ENCODE data around the gene CPEB3. TPM values are rescaled to one million over a fixed set of nuclear protein-coding genes. Genes with fewer than 3 reads are reported as not detected.

CPEB3 gene
- total RNA-seq, 1 donor from 2014 or later: 3.0 TPM

DNA sequence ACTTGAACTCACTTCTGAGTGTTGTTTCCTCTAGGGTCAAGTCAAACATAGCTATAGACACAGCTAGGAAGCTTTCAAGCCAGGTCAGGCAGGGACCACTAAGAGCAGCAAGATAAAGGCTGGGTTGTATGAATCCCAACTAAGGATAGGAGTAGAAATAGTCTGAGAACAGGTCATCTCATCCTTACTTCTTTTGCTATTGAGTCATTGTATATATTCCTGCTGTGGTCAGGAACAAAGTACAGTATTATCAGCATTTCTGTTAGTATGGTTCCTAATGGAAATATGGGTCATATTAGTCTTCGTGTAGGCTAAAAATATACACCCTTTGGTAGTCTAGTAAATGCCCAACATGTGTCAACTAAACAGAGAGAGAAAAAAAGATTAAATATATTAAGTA is 222.0 kb downstream of the CPEB3 start:
- Mint-ChIP-seq H3K4me1 (no peaks in the 10 kb centered on the region), H3K27me3 (ENCODE audit: low read depth) (no peaks in the 10 kb centered on the region), H3K9me3 (no peaks in the 10 kb centered on the region), H3K36me3 (no peaks in the 10 kb centered on the region), H3K4me3 (no peak overlapping the region), H3K27ac (no peak overlapping the region)
- DNase-seq (ENCODE audit: low spot score in 2 of 2, unreplicated experiment in 2 of 2): no peak
- TF ChIP-seq, protein P1, sequence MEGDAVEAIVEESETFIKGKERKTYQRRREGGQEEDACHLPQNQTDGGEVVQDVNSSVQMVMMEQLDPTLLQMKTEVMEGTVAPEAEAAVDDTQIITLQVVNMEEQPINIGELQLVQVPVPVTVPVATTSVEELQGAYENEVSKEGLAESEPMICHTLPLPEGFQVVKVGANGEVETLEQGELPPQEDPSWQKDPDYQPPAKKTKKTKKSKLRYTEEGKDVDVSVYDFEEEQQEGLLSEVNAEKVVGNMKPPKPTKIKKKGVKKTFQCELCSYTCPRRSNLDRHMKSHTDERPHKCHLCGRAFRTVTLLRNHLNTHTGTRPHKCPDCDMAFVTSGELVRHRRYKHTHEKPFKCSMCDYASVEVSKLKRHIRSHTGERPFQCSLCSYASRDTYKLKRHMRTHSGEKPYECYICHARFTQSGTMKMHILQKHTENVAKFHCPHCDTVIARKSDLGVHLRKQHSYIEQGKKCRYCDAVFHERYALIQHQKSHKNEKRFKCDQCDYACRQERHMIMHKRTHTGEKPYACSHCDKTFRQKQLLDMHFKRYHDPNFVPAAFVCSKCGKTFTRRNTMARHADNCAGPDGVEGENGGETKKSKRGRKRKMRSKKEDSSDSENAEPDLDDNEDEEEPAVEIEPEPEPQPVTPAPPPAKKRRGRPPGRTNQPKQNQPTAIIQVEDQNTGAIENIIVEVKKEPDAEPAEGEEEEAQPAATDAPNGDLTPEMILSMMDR (IDR thresholded peaks at IDR 0.05; ENCODE audit: unreplicated experiment): no peak

DNA sequence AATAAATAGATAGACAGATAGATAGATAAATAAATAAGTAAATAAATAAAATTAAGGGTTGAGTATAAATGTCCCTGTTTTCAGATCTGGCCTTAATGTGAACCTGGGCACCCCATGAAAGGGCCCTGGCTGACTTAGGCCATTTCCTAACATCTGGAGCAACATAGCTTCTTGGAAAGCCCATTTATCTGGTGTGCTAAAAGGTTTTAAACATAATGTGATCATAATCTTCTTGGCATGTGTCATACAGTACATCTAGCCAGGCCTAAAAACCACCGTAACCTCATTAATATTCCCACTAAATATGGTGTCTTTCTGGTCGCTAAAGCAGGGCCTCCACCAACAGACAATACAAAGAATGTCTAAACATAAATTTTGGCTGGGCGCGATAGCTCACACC is 224.5 kb downstream of the CPEB3 start:
- Mint-ChIP-seq H3K27me3 (ENCODE audit: low read depth) (no peaks in the 10 kb centered on the region), H3K36me3 (no peaks in the 10 kb centered on the region)

DNA sequence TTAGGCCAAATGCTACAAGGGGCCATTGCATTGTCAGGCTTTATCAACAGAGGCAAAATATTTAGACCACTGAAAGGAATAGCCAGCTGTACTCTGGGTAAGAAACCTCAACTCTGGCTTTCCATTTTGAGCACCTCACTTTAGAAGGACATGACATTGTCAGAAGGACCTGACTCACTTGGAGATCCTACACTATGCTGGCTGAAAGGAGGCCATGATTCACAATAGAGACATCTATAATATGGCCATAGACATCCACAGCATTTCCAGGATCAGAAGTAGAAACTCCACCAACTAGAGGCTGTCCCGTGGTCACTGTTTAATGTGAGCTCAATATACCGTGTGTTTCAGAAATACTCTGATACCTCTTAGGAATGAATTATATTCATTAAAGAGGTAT is 226.4 kb downstream of the CPEB3 start:
- no peak for DNase-seq (ENCODE audit: low spot score in 2 of 2, unreplicated experiment in 2 of 2)
- no peaks in the 10 kb centered on the region for H3K4me1 Mint-ChIP-seq
- H3K4me3 Mint-ChIP-seq: no peak overlapping the region
- no peaks in the 10 kb centered on the region for H3K9me3 Mint-ChIP-seq
- TF ChIP-seq, protein P1 (IDR thresholded peaks at IDR 0.05; ENCODE audit: unreplicated experiment): no peak
- H3K36me3 Mint-ChIP-seq: no peaks in the 10 kb centered on the region
- H3K27me3 Mint-ChIP-seq (ENCODE audit: low read depth): no peaks in the 10 kb centered on the region
- H3K27ac Mint-ChIP-seq: no peak overlapping the region

More for the DNA sequence above, 224.5 kb downstream of the CPEB3 start:
- no peak overlapping the region for H3K4me3 Mint-ChIP-seq
- DNase-seq (ENCODE audit: low spot score in 2 of 2, unreplicated experiment in 2 of 2): no peak
- TF ChIP-seq, protein P1 (IDR thresholded peaks at IDR 0.05; ENCODE audit: unreplicated experiment): no peak
- no peaks in the 10 kb centered on the region for H3K4me1 Mint-ChIP-seq
- H3K27ac Mint-ChIP-seq: no peak overlapping the region
- no peaks in the 10 kb centered on the region for H3K9me3 Mint-ChIP-seq

DNA sequence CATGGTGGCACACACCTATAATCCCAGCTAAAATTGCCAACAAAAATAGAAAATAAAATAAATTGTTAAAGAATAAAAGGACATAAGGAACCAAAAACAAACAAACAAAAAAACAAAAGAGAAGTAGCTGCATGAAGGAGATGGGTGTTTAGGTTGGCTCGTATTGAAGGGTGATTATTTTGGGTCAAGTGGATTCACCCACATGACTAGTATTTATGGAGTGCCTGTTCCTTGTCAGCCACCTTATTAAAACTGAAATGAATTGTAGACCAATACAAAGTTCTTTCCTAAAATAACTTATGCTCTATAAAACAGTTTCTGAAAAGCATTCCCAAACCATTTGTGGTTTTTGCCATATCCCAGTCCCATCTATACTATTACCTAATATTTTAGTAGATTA is 228.6 kb downstream of the CPEB3 start:
- TF ChIP-seq, protein P1 (IDR thresholded peaks at IDR 0.05; ENCODE audit: unreplicated experiment): no peak
- Mint-ChIP-seq H3K4me3 (no peak overlapping the region), H3K4me1 (no peaks in the 10 kb centered on the region), H3K36me3 (no peaks in the 10 kb centered on the region), H3K27me3 (ENCODE audit: low read depth) (no peaks in the 10 kb centered on the region), H3K9me3 (no peaks in the 10 kb centered on the region), H3K27ac (no peak overlapping the region)
- DNase-seq (ENCODE audit: low spot score in 2 of 2, unreplicated experiment in 2 of 2): no peak

DNA sequence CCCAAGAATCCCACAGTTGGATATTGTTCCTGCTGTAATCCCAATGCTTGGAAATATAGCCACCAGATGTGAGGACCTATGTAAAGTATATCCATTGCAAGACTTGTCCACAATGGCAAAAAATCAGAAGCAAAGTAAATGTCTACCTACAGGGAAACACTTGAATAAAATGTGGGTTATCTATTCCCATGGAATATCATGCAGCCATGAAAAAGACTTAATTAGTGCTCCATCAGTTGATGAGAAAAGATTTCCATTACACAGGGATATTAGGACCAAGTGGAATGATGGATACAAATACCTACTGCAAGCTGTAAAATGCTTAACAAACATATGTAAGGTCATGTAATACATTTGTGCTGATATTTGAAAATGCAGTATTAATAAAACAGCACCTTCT is 236.1 kb downstream of the CPEB3 start:
- H3K27ac Mint-ChIP-seq: no peak overlapping the region
- H3K4me3 Mint-ChIP-seq: no peak overlapping the region
- DNase-seq (ENCODE audit: low spot score in 2 of 2, unreplicated experiment in 2 of 2): no peak
- H3K36me3 Mint-ChIP-seq: no peaks in the 10 kb centered on the region
- no peaks in the 10 kb centered on the region for H3K27me3 Mint-ChIP-seq (ENCODE audit: low read depth)
- no peaks in the 10 kb centered on the region for H3K4me1 Mint-ChIP-seq
- TF ChIP-seq, protein P1 (IDR thresholded peaks at IDR 0.05; ENCODE audit: unreplicated experiment): no peak
- H3K9me3 Mint-ChIP-seq: no peaks in the 10 kb centered on the region

DNA sequence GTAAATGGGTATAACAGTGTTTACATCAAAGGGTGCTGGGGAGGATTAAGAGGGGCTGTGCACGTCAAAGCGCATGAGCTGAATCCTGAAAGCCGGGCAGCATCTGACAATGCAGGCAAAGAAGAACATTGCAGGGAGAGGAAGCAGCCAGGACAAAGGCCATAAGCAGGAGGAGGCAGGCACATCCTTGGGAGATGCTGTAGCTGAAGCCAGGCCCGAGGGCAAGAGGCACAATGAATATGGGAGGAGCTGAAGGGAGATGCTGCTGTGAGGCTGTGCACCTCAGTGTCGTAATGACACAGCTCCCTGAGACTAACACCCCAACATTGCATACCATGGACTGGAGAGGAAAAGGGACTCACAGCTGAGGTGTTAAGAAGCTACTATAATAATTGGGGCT is 238.1 kb downstream of the CPEB3 start:
- Mint-ChIP-seq H3K27ac (no peak overlapping the region), H3K4me3 (no peak overlapping the region), H3K4me1 (no peaks in the 10 kb centered on the region), H3K9me3 (no peaks in the 10 kb centered on the region), H3K36me3 (no peaks in the 10 kb centered on the region), H3K27me3 (ENCODE audit: low read depth) (no peaks in the 10 kb centered on the region)
- TF ChIP-seq, protein P1 (IDR thresholded peaks at IDR 0.05; ENCODE audit: unreplicated experiment): no peak
- DNase-seq (ENCODE audit: low spot score in 2 of 2, unreplicated experiment in 2 of 2): no peak

Measured in mesothelial cell of epicardium (in vitro differentiated cells).